NCI-H146 treated with DMSO at 0.1 percent for 48 hours (cell line): ENCODE data around the gene PDE4B.

Source experiments
- DNase-seq: peaks from one replicate; lab custom pipeline; 2025; ENCODE audit not compliant: unreplicated experiment; lab: John Stamatoyannopoulos, UW

Gene PDE4B

GRCh38 chr1:66352792-66353191 lies 560.1 kb downstream of the PDE4B start:
- no peak for DNase-seq

GRCh38 chr1:66353257-66353656 lies 560.6 kb downstream of the PDE4B start:
- DNase-seq: no peak

- no peak for DNase-seq
Observed at GRCh38 chr1:66354311-66355201, 561.9 kb downstream of the PDE4B start.

GRCh38 chr1:66355756-66356155 lies 563.1 kb downstream of the PDE4B start:
- DNase-seq: no peak

GRCh38 chr1:66356605-66357004 lies 563.9 kb downstream of the PDE4B start:
- no peak for DNase-seq

GRCh38 chr1:66357021-66357420 lies 564.3 kb downstream of the PDE4B start:
- DNase-seq: no peak

- DNase-seq: no peak
Observed at GRCh38 chr1:66357478-66358197, 564.9 kb downstream of the PDE4B start.

GRCh38 chr1:66359269-66359668 lies 566.6 kb downstream of the PDE4B start:
- no peak for DNase-seq

- no peak for DNase-seq
Observed at GRCh38 chr1:66359815-66360214, 567.1 kb downstream of the PDE4B start.

GRCh38 chr1:66360285-66360724 lies 567.6 kb downstream of the PDE4B start:
- no peak for DNase-seq

GRCh38 chr1:66364578-66365391 lies 572.1 kb downstream of the PDE4B start:
- DNase-seq: no peak

GRCh38 chr1:66365635-66366034 lies 572.9 kb downstream of the PDE4B start:
- no peak for DNase-seq

- DNase-seq: no peak
Observed at GRCh38 chr1:66366634-66367033, 573.9 kb downstream of the PDE4B start.

- no peak for DNase-seq
Observed at GRCh38 chr1:66367369-66367768, 574.7 kb downstream of the PDE4B start.

- no peak for DNase-seq
Observed at GRCh38 chr1:66368261-66368660, 575.6 kb downstream of the PDE4B start.

- no peak for DNase-seq
Observed at GRCh38 chr1:66370462-66370971, 577.8 kb downstream of the PDE4B start.

- no peak for DNase-seq
Observed at GRCh38 chr1:66371233-66372005, 578.7 kb downstream of the PDE4B start.

- no peak for DNase-seq
Observed at GRCh38 chr1:66372522-66373101, 579.9 kb downstream of the PDE4B start.

GRCh38 chr1:66373157-66373591 lies 580.5 kb downstream of the PDE4B start:
- DNase-seq: no peak

- no peak for DNase-seq
Observed at GRCh38 chr1:66374148-66374547, 581.5 kb downstream of the PDE4B start.
